Ammon's horn (tissue), 1 donor: ENCODE measurements around the gene SMARCD1.

Experiments
- DNase-seq: peaks from one replicate; pipeline ENCODE4 v3.0.0-alpha.2; 2016; ENCODE audit warnings: low spot score

Gene SMARCD1

GRCh38 chr12:50057000-50057841 lies 27.9 kb upstream of the SMARCD1 start, which contains the start of gene ASIC1:
Gene ASIC1 (plus strand): TSS chr12:50057596. CDS start chr12:50058767, 1,171 bp downstream.
- peak; percentile 76 for DNase-seq

- peak; percentile 14 for DNase-seq
Measured at GRCh38 chr12:50057896-50058670, 27.1 kb upstream of the SMARCD1 start.

- peak; percentile 19 for DNase-seq
Measured at GRCh38 chr12:50058743-50059312, 26.3 kb upstream of the SMARCD1 start.

- peak; percentile 1 for DNase-seq
Measured at GRCh38 chr12:50059440-50060119, 25.6 kb upstream of the SMARCD1 start.

GRCh38 chr12:50060120-50060468 lies 25.0 kb upstream of the SMARCD1 start:
- no peak for DNase-seq

- DNase-seq: peak; percentile 73
Measured at GRCh38 chr12:50061171-50061570, 24.0 kb upstream of the SMARCD1 start.

- no peak for DNase-seq
Measured at GRCh38 chr12:50061946-50062686, 23.0 kb upstream of the SMARCD1 start.

GRCh38 chr12:50062728-50063460 lies 22.2 kb upstream of the SMARCD1 start:
- peak; percentile 75 for DNase-seq

- DNase-seq: no peak
Measured at GRCh38 chr12:50065726-50066310, 19.3 kb upstream of the SMARCD1 start.

GRCh38 chr12:50066402-50066801 lies 18.7 kb upstream of the SMARCD1 start:
- DNase-seq: no peak

GRCh38 chr12:50069069-50069468 lies 16.1 kb upstream of the SMARCD1 start:
- DNase-seq: no peak

- no peak for DNase-seq
Measured at GRCh38 chr12:50069539-50069938, 15.6 kb upstream of the SMARCD1 start.

- peak; percentile 91 for DNase-seq
Measured at GRCh38 chr12:50070314-50071060, 14.7 kb upstream of the SMARCD1 start.

GRCh38 chr12:50072198-50072907 lies 12.8 kb upstream of the SMARCD1 start:
- no peak for DNase-seq

- DNase-seq: no peak
Measured at GRCh38 chr12:50073206-50073605, 11.9 kb upstream of the SMARCD1 start.

GRCh38 chr12:50073712-50074111 lies 11.4 kb upstream of the SMARCD1 start:
- no peak for DNase-seq

GRCh38 chr12:50074936-50075807 lies 10.0 kb upstream of the SMARCD1 start:
- DNase-seq: peak; percentile 91

- no peak for DNase-seq
Measured at GRCh38 chr12:50075808-50076170, 9.4 kb upstream of the SMARCD1 start.
